Measurements from ENCODE around the gene TIMELESS.

DNA sequence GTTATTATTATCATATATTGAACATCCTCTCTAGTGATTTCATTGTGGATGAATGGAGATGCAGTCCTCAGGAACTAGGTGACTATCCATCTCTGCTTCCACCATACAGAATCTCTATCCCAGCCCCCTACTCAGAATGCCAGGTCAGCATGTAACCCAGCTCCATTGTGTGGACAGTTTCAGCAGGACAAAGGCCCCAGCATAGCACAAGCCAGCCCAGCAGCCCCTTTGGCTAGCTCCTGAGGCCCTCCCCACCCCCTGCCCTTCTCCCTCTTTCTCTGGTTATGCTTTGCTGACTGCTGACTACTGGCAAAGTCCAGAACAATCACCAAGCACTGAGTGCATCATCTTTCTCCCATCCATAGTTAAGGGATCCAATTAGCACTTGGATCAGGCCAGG is 13.3 kb upstream of the TIMELESS start:
- no peak for TF ChIP-seq CTCF (IDR thresholded peaks at IDR 0.05)
- no peak for TF ChIP-seq POLR2A (IDR thresholded peaks at IDR 0.05)

All from right lobe of liver (tissue), 4 donors.